Measurements from ENCODE around the gene PEX26. TPM values are rescaled to one million over a fixed set of nuclear protein-coding genes. Genes with fewer than 3 reads are reported as not detected.

The PEX26 gene
- total RNA-seq, 2 donors from 2014 or later: 39.1 to 46.0 TPM

GRCh38 chr22:18112440-18112839 is 34.6 kb downstream of the PEX26 start:
- Histone ChIP-seq H3K4me3 (no peak overlapping the region), H3K27me3 (replicated peaks; ENCODE audit: insufficient read depth) (no peaks in the 10 kb centered on the region), H3K9me3 (no peaks in the 10 kb centered on the region), H3K27ac (no peak overlapping the region), H3K4me1 (ENCODE audit: control insufficient read depth in 1 of 2, low read depth in 2 of 2) (peaks cover 15 to 17% of the 10 kb centered on the region in 2 donors), H3K36me3 (no peaks in the 10 kb centered on the region)
- DNase-seq (ENCODE audit: low spot score): no peak
- TF ChIP-seq CTCF (IDR thresholded peaks at IDR 0.05): no peak
- ATAC-seq (ENCODE audit: insufficient number of reproducible peaks, low FRiP score, low read depth): no peak

- H3K27ac ChIP-seq: no peak overlapping the region
- DNase-seq (ENCODE audit: low spot score) (no peak), ATAC-seq (ENCODE audit: insufficient number of reproducible peaks, low FRiP score, low read depth) (no peak)
- H3K4me3 ChIP-seq: no peak overlapping the region
- H3K9me3 ChIP-seq: no peaks in the 10 kb centered on the region
- no peak for TF ChIP-seq CTCF (IDR thresholded peaks at IDR 0.05)
- peaks cover 15 to 17% of the 10 kb centered on the region in 2 donors for H3K4me1 ChIP-seq (ENCODE audit: control insufficient read depth in 1 of 2, low read depth in 2 of 2)
- H3K36me3 ChIP-seq: no peaks in the 10 kb centered on the region
- no peaks in the 10 kb centered on the region for H3K27me3 ChIP-seq (replicated peaks; ENCODE audit: insufficient read depth)
Measured at GRCh38 chr22:18113680-18114394, 36.0 kb downstream of the PEX26 start.

- TF ChIP-seq CTCF (IDR thresholded peaks at IDR 0.05): no peak
- Histone ChIP-seq H3K4me3 (no peak overlapping the region), H3K36me3 (no peaks in the 10 kb centered on the region), H3K9me3 (no peaks in the 10 kb centered on the region), H3K27me3 (replicated peaks; ENCODE audit: insufficient read depth) (no peaks in the 10 kb centered on the region), H3K27ac (no peak overlapping the region), H3K4me1 (ENCODE audit: control insufficient read depth in 1 of 2, low read depth in 2 of 2) (peaks cover 15 to 17% of the 10 kb centered on the region in 2 donors)
- DNase-seq (ENCODE audit: low spot score) (no peak), ATAC-seq (ENCODE audit: insufficient number of reproducible peaks, low FRiP score, low read depth) (no peak)
Measured at GRCh38 chr22:18114495-18114894, 36.7 kb downstream of the PEX26 start.

- peaks cover 11 to 13% of the 10 kb centered on the region in 2 donors for H3K4me1 ChIP-seq (ENCODE audit: control insufficient read depth in 1 of 2, low read depth in 2 of 2)
- H3K36me3 ChIP-seq: no peaks in the 10 kb centered on the region
- no peak for TF ChIP-seq CTCF (IDR thresholded peaks at IDR 0.05)
- no peak for DNase-seq (ENCODE audit: low spot score)
- no peak overlapping the region for H3K4me3 ChIP-seq
- no peak for ATAC-seq (ENCODE audit: insufficient number of reproducible peaks, low FRiP score, low read depth)
- no peaks in the 10 kb centered on the region for H3K9me3 ChIP-seq
- no peak overlapping the region for H3K27ac ChIP-seq
- H3K27me3 ChIP-seq (replicated peaks; ENCODE audit: insufficient read depth): no peaks in the 10 kb centered on the region
Measured at GRCh38 chr22:18114976-18115652, 37.3 kb downstream of the PEX26 start.

GRCh38 chr22:18115906-18116371 is 38.1 kb downstream of the PEX26 start:
- DNase-seq (ENCODE audit: low spot score) (no peak), ATAC-seq (ENCODE audit: insufficient number of reproducible peaks, low FRiP score, low read depth) (no peak)
- no peak for TF ChIP-seq CTCF (IDR thresholded peaks at IDR 0.05)
- no peaks in the 10 kb centered on the region for H3K36me3 ChIP-seq
- H3K4me1 ChIP-seq (ENCODE audit: control insufficient read depth in 1 of 2, low read depth in 2 of 2): peaks cover 6 to 7% of the 10 kb centered on the region in 2 donors
- H3K4me3 ChIP-seq: no peak overlapping the region
- H3K27ac ChIP-seq: no peak overlapping the region
- no peaks in the 10 kb centered on the region for H3K9me3 ChIP-seq
- H3K27me3 ChIP-seq (replicated peaks; ENCODE audit: insufficient read depth): no peaks in the 10 kb centered on the region

All from thoracic aorta (tissue), 2 donors.